Lower leg skin (tissue), 3 donors: ENCODE results near the gene GNS.

ENCODE experiments used
- CTCF ChIP-seq, 3 donors: fragments of 450-650 bp; IDR thresholded peaks; one replicate each; pipeline ENCODE4 v1.5.1; 2016; ENCODE audit warnings: antibody characterized with exemption in 3 of 3, mild to moderate bottlenecking in 3 of 3, moderate library complexity in 2 of 3
- POLR2A ChIP-seq, 2 donors: fragments of 450-650 bp; IDR thresholded peaks; one replicate each; pipeline ENCODE4 v1.6.1; 2016 to 2017; ENCODE audit warnings: antibody characterized with exemption in 2 of 2, mild to moderate bottlenecking in 1 of 2, moderate library complexity in 1 of 2

- TF ChIP-seq CTCF (IDR thresholded peaks at IDR 0.05), result no peak
- no peak for TF ChIP-seq POLR2A (IDR thresholded peaks at IDR 0.05)
These were observed 70.5 kb downstream of the GNS start for GRCh38 chr12:64688715-64689114.
